Liver (tissue), 9 donors: Measurements from ENCODE around the gene TMA7B. TPM values are rescaled to one million over a fixed set of nuclear protein-coding genes. Genes with fewer than 3 reads are reported as not detected.

ENCODE experiments used
- DNase-seq: peaks from one replicate; pipeline ENCODE4 v3.0.0-alpha.2; 2017; ENCODE audit warnings: low spot score
- H3K27ac ChIP-seq, 2 donors: one replicate each; pipeline ENCODE4 v1.7.0; 2013; ENCODE audit warnings: inconsistent platforms in 2 of 2, low read length in 2 of 2, control low read depth in 1 of 2, low read depth in 1 of 2, mild to moderate bottlenecking in 1 of 2
- H3K27me3 ChIP-seq, 4 donors: one replicate each; pipeline versions ENCODE4 v1.6.1 to v1.7.0; 2013; ENCODE audit warnings: low read length in 3 of 4, inconsistent platforms in 1 of 4, mild to moderate bottlenecking in 1 of 4, moderate library complexity in 1 of 4; ENCODE audit not compliant: control insufficient read depth in 4 of 4, insufficient read depth in 4 of 4
- H3K36me3 ChIP-seq, 4 donors: one replicate each; pipeline versions ENCODE4 v1.6.1 to v1.7.0; 2013; ENCODE audit warnings: low read length in 3 of 4, mild to moderate bottlenecking in 3 of 4, low read depth in 1 of 4, moderate library complexity in 1 of 4; ENCODE audit not compliant: control insufficient read depth in 4 of 4, insufficient read depth in 3 of 4
- H3K4me1 ChIP-seq, 4 donors: one replicate each; pipeline versions ENCODE4 v1.6.1 to v1.7.0; 2013; ENCODE audit warnings: low read length in 3 of 4, mild to moderate bottlenecking in 3 of 4, moderate library complexity in 1 of 4; ENCODE audit not compliant: control insufficient read depth in 4 of 4, insufficient read depth in 4 of 4
- H3K4me3 ChIP-seq, 3 donors: one replicate each; pipeline versions ENCODE4 v1.6.1 to v1.7.0; 2013; ENCODE audit warnings: low read length in 3 of 3, control low read depth in 1 of 3, low read depth in 1 of 3, mild to moderate bottlenecking in 1 of 3
- H3K9ac ChIP-seq, 2 donors: one replicate each; pipeline ENCODE4 v1.7.0; 2013; ENCODE audit warnings: low read length in 2 of 2, mild to moderate bottlenecking in 2 of 2, moderate library complexity in 2 of 2, control low read depth in 1 of 2, low read depth in 1 of 2
- H3K9me3 ChIP-seq, 4 donors: one replicate each; pipeline versions ENCODE4 v1.6.1 to v1.7.0; 2013; ENCODE audit warnings: low read length in 3 of 4; ENCODE audit not compliant: control insufficient read depth in 4 of 4
- HNF4A ChIP-seq, 2 donors: conservative IDR thresholded peaks; 2 replicates each; pipeline ENCODE4 v1.6.1; 2016; ENCODE audit warnings: antibody characterized with exemption in 2 of 2, mild to moderate bottlenecking in 2 of 2
- WGBS: extraction: QIAGEN DNeasy Blood & Tissue Kit; methylation state at CpG from one replicate; pipeline ENCODE4 v1.1.7; 2013; 5-methylcytosine and 5-hydroxymethylcytosine counted together
- polyA plus RNA-seq, 2 donors: library from polyadenylated mRNA; stranded (reverse) in 1 of 2; unstranded in 1 of 2; fragments of 200-250 nt in 1 of 2; fragments of >200 nt in 1 of 2; fragmentation: Nextera tagmentation in 1 of 2; extraction: Ambion mirVana in 1 of 2; gene quantifications; one replicate each; pipeline versions ENCODE4 v1.2.1 to v1.2.3, GENCODE V29; 2013 to 2015
- total RNA-seq, 2 donors: library from RNA; depleted of rRNA; stranded (reverse); fragments of >200 nt; gene quantifications; one replicate each; pipeline ENCODE4 v1.2.3, GENCODE V29; 2014
- TF ChIP-seq, protein P1 (sequence below): IDR thresholded peaks from 2 replicates; pipeline ENCODE4 v1.6.1; 2016; ENCODE audit warnings: antibody characterized with exemption, mild to moderate bottlenecking
- donor health status: healthy.
- donor health status: healthy.
- donor health status: healthy.
- donor health status: healthy.
- donor health status: healthy.

TMA7B gene
- total and polyA plus RNA-seq, 4 donors, result 0.25 to 2.1 TPM; not detected in 2

DNA sequence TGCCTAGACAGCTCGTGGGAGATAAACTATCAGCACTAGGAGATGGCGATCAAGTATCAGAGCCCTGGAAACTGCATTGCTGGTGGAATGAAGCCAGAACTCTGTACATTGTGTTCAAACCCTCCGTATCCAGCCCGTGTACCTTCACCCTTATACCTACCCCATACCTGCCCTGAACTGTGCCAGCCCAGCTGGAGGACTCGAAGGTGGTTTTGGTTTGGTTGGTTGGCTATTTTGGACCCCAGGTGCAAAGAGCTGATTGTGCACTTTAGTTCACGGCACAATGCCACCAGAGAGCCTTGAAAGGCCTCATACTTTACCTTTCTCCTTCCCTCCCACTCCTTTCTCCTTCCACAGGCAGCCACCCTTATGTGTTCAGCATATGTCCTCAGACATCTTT, 50.5 kb downstream of the TMA7B start:
- no peak overlapping the region for H3K9ac ChIP-seq
- 83% methylated on average over 6 of the region's 6 CpGs for WGBS
- no peak overlapping the region for H3K27ac ChIP-seq
- no peak for TF ChIP-seq HNF4A (conservative IDR thresholded peaks at IDR 0.05)
- TF ChIP-seq, protein P1, sequence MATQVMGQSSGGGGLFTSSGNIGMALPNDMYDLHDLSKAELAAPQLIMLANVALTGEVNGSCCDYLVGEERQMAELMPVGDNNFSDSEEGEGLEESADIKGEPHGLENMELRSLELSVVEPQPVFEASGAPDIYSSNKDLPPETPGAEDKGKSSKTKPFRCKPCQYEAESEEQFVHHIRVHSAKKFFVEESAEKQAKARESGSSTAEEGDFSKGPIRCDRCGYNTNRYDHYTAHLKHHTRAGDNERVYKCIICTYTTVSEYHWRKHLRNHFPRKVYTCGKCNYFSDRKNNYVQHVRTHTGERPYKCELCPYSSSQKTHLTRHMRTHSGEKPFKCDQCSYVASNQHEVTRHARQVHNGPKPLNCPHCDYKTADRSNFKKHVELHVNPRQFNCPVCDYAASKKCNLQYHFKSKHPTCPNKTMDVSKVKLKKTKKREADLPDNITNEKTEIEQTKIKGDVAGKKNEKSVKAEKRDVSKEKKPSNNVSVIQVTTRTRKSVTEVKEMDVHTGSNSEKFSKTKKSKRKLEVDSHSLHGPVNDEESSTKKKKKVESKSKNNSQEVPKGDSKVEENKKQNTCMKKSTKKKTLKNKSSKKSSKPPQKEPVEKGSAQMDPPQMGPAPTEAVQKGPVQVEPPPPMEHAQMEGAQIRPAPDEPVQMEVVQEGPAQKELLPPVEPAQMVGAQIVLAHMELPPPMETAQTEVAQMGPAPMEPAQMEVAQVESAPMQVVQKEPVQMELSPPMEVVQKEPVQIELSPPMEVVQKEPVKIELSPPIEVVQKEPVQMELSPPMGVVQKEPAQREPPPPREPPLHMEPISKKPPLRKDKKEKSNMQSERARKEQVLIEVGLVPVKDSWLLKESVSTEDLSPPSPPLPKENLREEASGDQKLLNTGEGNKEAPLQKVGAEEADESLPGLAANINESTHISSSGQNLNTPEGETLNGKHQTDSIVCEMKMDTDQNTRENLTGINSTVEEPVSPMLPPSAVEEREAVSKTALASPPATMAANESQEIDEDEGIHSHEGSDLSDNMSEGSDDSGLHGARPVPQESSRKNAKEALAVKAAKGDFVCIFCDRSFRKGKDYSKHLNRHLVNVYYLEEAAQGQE, result no peak
- H3K9me3 ChIP-seq, result no peaks in the 10 kb centered on the region
- H3K4me3 ChIP-seq, result no peak overlapping the region
- H3K36me3 ChIP-seq, result no peaks in the 10 kb centered on the region
- no peaks in the 10 kb centered on the region for H3K27me3 ChIP-seq
- peaks cover 0 to 4% (median 0%) of the 10 kb centered on the region in 4 donors for H3K4me1 ChIP-seq
- no peak for DNase-seq

Other genes with a start within 250 kb of the TMA7B start
- not detected for gene ENTHD1, start 66.6 kb upstream of the TMA7B start, total RNA-seq
- gene ENTHD1, start 66.6 kb upstream of the TMA7B start, polyA plus RNA-seq, result not detected
- 10 to 100 TPM in 1 of 2 donors, 1 to 10 TPM in 1; 1.1 to 38.2 TPM for gene GRAP2, start 59.3 kb upstream of the TMA7B start, total RNA-seq
- under 1 TPM; 0.22 to 0.47 TPM for gene GRAP2, start 59.3 kb upstream of the TMA7B start, polyA plus RNA-seq
- gene FAM83F, start 34.6 kb downstream of the TMA7B start, total RNA-seq, result 1 to 10 TPM; 1.1 to 1.2 TPM
- gene FAM83F, start 34.6 kb downstream of the TMA7B start, polyA plus RNA-seq, result 1 to 10 TPM in 1 of 2 donors, under 1 TPM in 1; 0.39 to 1.5 TPM
- 10 to 100 TPM; 29.9 to 39.1 TPM for gene TNRC6B, start 217.5 kb downstream of the TMA7B start, total RNA-seq
- 10 to 100 TPM in 1 of 2 donors, 1 to 10 TPM in 1; 4.6 to 22.8 TPM for gene TNRC6B, start 217.5 kb downstream of the TMA7B start, polyA plus RNA-seq